Measurements from ENCODE around the gene SLC9A1.

Gene SLC9A1

DNA sequence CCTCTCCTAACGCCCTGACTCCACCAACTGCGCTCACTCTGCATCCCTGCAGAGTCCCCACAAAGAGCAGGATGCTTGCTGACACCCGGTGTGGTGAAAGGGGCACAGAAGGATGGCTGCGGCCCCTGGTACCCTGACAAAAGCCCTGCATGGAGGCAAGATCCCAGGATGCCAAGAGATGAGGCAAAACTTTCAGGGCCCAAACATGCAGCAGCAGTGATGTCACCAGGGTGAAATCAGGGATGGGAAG is 36.6 kb downstream of the SLC9A1 start:
- TF ChIP-seq, protein P1, sequence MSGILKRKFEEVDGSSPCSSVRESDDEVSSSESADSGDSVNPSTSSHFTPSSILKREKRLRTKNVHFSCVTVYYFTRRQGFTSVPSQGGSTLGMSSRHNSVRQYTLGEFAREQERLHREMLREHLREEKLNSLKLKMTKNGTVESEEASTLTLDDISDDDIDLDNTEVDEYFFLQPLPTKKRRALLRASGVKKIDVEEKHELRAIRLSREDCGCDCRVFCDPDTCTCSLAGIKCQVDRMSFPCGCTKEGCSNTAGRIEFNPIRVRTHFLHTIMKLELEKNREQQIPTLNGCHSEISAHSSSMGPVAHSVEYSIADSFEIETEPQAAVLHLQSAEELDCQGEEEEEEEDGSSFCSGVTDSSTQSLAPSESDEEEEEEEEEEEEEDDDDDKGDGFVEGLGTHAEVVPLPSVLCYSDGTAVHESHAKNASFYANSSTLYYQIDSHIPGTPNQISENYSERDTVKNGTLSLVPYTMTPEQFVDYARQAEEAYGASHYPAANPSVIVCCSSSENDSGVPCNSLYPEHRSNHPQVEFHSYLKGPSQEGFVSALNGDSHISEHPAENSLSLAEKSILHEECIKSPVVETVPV (CRISPR knock-in tag; IDR thresholded peaks at IDR 0.05), result no peak
- TF ChIP-seq, protein P2, sequence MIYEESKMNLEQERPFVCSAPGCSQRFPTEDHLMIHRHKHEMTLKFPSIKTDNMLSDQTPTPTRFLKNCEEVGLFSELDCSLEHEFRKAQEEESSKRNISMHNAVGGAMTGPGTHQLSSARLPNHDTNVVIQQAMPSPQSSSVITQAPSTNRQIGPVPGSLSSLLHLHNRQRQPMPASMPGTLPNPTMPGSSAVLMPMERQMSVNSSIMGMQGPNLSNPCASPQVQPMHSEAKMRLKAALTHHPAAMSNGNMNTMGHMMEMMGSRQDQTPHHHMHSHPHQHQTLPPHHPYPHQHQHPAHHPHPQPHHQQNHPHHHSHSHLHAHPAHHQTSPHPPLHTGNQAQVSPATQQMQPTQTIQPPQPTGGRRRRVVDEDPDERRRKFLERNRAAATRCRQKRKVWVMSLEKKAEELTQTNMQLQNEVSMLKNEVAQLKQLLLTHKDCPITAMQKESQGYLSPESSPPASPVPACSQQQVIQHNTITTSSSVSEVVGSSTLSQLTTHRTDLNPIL (CRISPR knock-in tag; IDR thresholded peaks at IDR 0.05; ENCODE audit: low read depth), result no peak
- no peak for TF ChIP-seq ARNTL (CRISPR knock-in tag; IDR thresholded peaks at IDR 0.05; ENCODE audit: borderline replicate concordance, low read depth)
- TF ChIP-seq ZNF70 (CRISPR knock-in tag; IDR thresholded peaks at IDR 0.05), result no peak
- TF ChIP-seq ZFP30 (CRISPR knock-in tag; IDR thresholded peaks at IDR 0.05), result no peak
- TF ChIP-seq TCF4 (CRISPR knock-in tag; IDR thresholded peaks at IDR 0.05; ENCODE audit: borderline replicate concordance), result no peak
- no peak for TF ChIP-seq PPARA (CRISPR knock-in tag; IDR thresholded peaks at IDR 0.05; ENCODE audit: borderline replicate concordance)
- no peak for TF ChIP-seq ZNF8 (CRISPR knock-in tag; IDR thresholded peaks at IDR 0.05)
- ATAC-seq, result no peak

DNA sequence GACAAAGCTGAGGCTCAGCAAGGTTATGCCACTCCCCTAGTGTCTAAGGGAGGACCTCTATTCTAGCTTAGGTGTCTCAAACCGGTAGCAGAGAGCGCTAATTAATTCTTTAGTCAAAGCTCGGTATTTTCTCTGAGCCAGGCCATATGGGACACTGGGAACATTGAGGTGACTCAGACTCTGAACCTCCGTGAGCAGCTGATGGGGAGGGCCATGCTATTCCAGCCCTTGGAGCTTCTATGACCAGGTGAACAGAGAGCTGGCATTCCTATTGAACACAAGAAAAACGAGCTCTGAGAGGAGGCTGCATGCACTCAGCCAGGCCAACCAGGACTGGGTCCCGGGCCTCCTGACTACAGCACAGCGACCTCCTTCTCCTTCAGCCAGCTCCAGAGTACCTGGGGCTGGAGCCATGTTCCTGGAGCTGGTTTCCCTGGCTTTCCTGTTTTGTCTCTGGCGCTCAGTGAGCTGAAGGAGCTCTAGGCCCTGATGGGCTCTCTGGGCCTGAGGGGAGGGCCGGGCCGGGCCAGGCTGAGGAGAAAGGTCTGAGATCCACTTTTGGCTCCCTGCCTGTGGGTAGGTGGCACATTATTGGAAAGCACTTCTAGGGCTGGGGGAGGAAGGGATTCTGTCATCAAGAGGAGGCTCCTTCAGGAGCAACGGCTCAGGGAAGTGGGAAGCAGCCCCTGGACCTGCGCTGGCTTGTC is 37.0 kb downstream of the SLC9A1 start:
- ATAC-seq, result peak; percentile 22; the same call in 1 of the 3 replicates
- TF ChIP-seq ARNTL (CRISPR knock-in tag; IDR thresholded peaks at IDR 0.05; ENCODE audit: borderline replicate concordance, low read depth) (no peak), RARB (CRISPR knock-in tag; IDR thresholded peaks at IDR 0.05) (no peak), ZFP3 (CRISPR knock-in tag; IDR thresholded peaks at IDR 0.05) (no peak), OSR1 (CRISPR knock-in tag; IDR thresholded peaks at IDR 0.05) (no peak), SNAI2 (CRISPR knock-in tag; IDR thresholded peaks at IDR 0.05) (no peak), CSDC2 (CRISPR knock-in tag; IDR thresholded peaks at IDR 0.05) (no peak), BACH2 (CRISPR knock-in tag; IDR thresholded peaks at IDR 0.05; ENCODE audit: borderline replicate concordance) (no peak), TCF4 (CRISPR knock-in tag; IDR thresholded peaks at IDR 0.05; ENCODE audit: borderline replicate concordance) (no peak), GLIS3 (CRISPR knock-in tag; IDR thresholded peaks at IDR 0.05) (no peak), ZFP30 (CRISPR knock-in tag; IDR thresholded peaks at IDR 0.05) (no peak), ISL1 (CRISPR knock-in tag; IDR thresholded peaks at IDR 0.05) (no peak), ZNF8 (CRISPR knock-in tag; IDR thresholded peaks at IDR 0.05) (no peak), ZC3H10 (CRISPR knock-in tag; IDR thresholded peaks at IDR 0.05) (no peak), TOX (CRISPR knock-in tag; IDR thresholded peaks at IDR 0.05; ENCODE audit: borderline replicate concordance) (no peak), PPARA (CRISPR knock-in tag; IDR thresholded peaks at IDR 0.05; ENCODE audit: borderline replicate concordance) (no peak), ZNF70 (CRISPR knock-in tag; IDR thresholded peaks at IDR 0.05) (no peak)
- TF ChIP-seq, protein P3, sequence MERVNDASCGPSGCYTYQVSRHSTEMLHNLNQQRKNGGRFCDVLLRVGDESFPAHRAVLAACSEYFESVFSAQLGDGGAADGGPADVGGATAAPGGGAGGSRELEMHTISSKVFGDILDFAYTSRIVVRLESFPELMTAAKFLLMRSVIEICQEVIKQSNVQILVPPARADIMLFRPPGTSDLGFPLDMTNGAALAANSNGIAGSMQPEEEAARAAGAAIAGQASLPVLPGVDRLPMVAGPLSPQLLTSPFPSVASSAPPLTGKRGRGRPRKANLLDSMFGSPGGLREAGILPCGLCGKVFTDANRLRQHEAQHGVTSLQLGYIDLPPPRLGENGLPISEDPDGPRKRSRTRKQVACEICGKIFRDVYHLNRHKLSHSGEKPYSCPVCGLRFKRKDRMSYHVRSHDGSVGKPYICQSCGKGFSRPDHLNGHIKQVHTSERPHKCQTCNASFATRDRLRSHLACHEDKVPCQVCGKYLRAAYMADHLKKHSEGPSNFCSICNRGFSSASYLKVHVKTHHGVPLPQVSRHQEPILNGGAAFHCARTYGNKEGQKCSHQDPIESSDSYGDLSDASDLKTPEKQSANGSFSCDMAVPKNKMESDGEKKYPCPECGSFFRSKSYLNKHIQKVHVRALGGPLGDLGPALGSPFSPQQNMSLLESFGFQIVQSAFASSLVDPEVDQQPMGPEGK (CRISPR knock-in tag; IDR thresholded peaks at IDR 0.05; ENCODE audit: borderline replicate concordance), result no peak
- TF ChIP-seq, protein P4, sequence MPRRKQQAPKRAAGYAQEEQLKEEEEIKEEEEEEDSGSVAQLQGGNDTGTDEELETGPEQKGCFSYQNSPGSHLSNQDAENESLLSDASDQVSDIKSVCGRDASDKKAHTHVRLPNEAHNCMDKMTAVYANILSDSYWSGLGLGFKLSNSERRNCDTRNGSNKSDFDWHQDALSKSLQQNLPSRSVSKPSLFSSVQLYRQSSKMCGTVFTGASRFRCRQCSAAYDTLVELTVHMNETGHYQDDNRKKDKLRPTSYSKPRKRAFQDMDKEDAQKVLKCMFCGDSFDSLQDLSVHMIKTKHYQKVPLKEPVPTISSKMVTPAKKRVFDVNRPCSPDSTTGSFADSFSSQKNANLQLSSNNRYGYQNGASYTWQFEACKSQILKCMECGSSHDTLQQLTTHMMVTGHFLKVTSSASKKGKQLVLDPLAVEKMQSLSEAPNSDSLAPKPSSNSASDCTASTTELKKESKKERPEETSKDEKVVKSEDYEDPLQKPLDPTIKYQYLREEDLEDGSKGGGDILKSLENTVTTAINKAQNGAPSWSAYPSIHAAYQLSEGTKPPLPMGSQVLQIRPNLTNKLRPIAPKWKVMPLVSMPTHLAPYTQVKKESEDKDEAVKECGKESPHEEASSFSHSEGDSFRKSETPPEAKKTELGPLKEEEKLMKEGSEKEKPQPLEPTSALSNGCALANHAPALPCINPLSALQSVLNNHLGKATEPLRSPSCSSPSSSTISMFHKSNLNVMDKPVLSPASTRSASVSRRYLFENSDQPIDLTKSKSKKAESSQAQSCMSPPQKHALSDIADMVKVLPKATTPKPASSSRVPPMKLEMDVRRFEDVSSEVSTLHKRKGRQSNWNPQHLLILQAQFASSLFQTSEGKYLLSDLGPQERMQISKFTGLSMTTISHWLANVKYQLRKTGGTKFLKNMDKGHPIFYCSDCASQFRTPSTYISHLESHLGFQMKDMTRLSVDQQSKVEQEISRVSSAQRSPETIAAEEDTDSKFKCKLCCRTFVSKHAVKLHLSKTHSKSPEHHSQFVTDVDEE (CRISPR knock-in tag; IDR thresholded peaks at IDR 0.05), result no peak
- TF ChIP-seq, protein P5, sequence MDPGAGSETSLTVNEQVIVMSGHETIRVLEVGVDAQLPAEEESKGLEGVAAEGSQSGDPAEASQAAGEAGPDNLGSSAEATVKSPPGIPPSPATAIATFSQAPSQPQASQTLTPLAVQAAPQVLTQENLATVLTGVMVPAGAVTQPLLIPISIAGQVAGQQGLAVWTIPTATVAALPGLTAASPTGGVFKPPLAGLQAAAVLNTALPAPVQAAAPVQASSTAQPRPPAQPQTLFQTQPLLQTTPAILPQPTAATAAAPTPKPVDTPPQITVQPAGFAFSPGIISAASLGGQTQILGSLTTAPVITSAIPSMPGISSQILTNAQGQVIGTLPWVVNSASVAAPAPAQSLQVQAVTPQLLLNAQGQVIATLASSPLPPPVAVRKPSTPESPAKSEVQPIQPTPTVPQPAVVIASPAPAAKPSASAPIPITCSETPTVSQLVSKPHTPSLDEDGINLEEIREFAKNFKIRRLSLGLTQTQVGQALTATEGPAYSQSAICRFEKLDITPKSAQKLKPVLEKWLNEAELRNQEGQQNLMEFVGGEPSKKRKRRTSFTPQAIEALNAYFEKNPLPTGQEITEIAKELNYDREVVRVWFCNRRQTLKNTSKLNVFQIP (CRISPR knock-in tag; IDR thresholded peaks at IDR 0.05; ENCODE audit: borderline replicate concordance, low read depth), result no peak
- TF ChIP-seq, protein P1 (CRISPR knock-in tag; IDR thresholded peaks at IDR 0.05), result no peak

Measured in SK-N-SH treated with all-trans-retinoic acid at 6 μM for 48 hours (cell line).